Stimulated activated CD4-positive, alpha-beta T cell treated with anti-CD3 and anti-CD28 coated beads, Interleukin-12 subunit alpha, Interleukin-12 subunit beta, amount 100 ng/mL, for 48 hours (primary cell): ENCODE results near the gene MANBA.

Experiments used
- DNase-seq, 3 donors: peaks; one replicate each; pipeline ENCODE4 v3.0.0-alpha.2; 2020; ENCODE audit warnings: low read depth in 2 of 3, low spot score in 1 of 3

Gene MANBA

GRCh38 chr4:102683881-102684609 is 76.7 kb downstream of the MANBA start:
- no peak for DNase-seq

- DNase-seq, result no peak
Measured at GRCh38 chr4:102678695-102679335, 82.0 kb downstream of the MANBA start.

GRCh38 chr4:102678107-102678506 is 82.7 kb downstream of the MANBA start:
- DNase-seq, result no peak

GRCh38 chr4:102675141-102675540 is 85.6 kb downstream of the MANBA start:
- DNase-seq, result no peak

- DNase-seq, result no peak
Measured at GRCh38 chr4:102667001-102667400, 93.8 kb downstream of the MANBA start.

- no peak for DNase-seq
Measured at GRCh38 chr4:102665527-102665926, 95.2 kb downstream of the MANBA start.

GRCh38 chr4:102663073-102663472 is 97.7 kb downstream of the MANBA start:
- no peak for DNase-seq

- no peak for DNase-seq
Measured at GRCh38 chr4:102657206-102657605, 103.6 kb downstream of the MANBA start.

- no peak for DNase-seq
Measured at GRCh38 chr4:102647117-102647516, 113.7 kb downstream of the MANBA start.

GRCh38 chr4:102642631-102643298 is 118.0 kb downstream of the MANBA start:
- no peak for DNase-seq

GRCh38 chr4:102641793-102642192 is 119.0 kb downstream of the MANBA start:
- DNase-seq, result no peak

GRCh38 chr4:102640669-102641068 is 120.1 kb downstream of the MANBA start:
- DNase-seq, result no peak

- no peak for DNase-seq
Measured at GRCh38 chr4:102639598-102639997, 121.2 kb downstream of the MANBA start.

GRCh38 chr4:102638621-102639020 is 122.1 kb downstream of the MANBA start:
- no peak for DNase-seq

- DNase-seq, result no peak
Measured at GRCh38 chr4:102637391-102637790, 123.4 kb downstream of the MANBA start.

- no peak for DNase-seq
Measured at GRCh38 chr4:102633100-102633499, 127.7 kb downstream of the MANBA start.

- DNase-seq, result no peak
Measured at GRCh38 chr4:102632241-102633065, 128.3 kb downstream of the MANBA start.

GRCh38 chr4:102631616-102632015 is 129.2 kb downstream of the MANBA start:
- DNase-seq, result no peak

GRCh38 chr4:102629673-102630072 is 131.1 kb downstream of the MANBA start:
- no peak for DNase-seq

- no peak for DNase-seq
Measured at GRCh38 chr4:102627831-102628523, 132.8 kb downstream of the MANBA start.
